GM18951 (cell line): Measurements from ENCODE around the gene DACT2.
"Not testable (repeated sequence)": the region's sequence is repeated elsewhere in the genome, so short reads cannot be mapped to it uniquely, and the experiment has no call there.

ENCODE experiments used
- POLR2A ChIP-seq: IDR thresholded peaks from 4 replicates; pipeline ENCODE4 v1.6.1; 2011; ENCODE audit warnings: mild to moderate bottlenecking; ENCODE audit not compliant: insufficient read length, insufficient read depth; ENCODE audit errors: extremely low read depth
- in situ Hi-C: fragments of 300-500 bp; cut with MboI; formaldehyde crosslinking; loops from one replicate; pipeline ENCODE4 v1.12.0; 2022; ENCODE audit warnings: low sequenced_read_pairs, mixed read lengths, inconsistent platforms; ENCODE audit not compliant: unreplicated experiment

DACT2 gene

DNA sequence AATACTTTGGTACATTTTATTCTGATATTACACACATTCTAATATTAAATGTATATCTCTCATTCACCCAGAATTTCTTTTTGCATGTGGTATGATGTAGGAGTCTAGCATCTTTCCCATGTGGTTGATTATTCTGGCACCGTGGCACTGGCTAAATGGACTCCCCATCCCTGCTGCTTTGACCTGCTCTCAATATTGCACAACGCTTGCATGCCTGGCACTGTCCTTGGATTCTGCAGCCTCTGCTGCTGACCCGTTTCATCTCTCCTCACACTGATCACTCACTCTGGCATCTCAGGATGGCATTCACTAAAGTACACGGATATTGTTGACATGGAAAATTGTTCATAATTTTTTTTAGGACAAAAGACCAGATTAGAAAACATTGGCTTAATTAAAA lies 11.5 kb upstream of the DACT2 start:
- in situ Hi-C loops, result no loop called here

GRCh38 chr6:168330403-168330802 lies 10.8 kb upstream of the DACT2 start:
- in situ Hi-C loops, result no loop called here
- no peak for TF ChIP-seq POLR2A

More for the DNA sequence above, 11.5 kb upstream of the DACT2 start:
- no peak for TF ChIP-seq POLR2A

DNA sequence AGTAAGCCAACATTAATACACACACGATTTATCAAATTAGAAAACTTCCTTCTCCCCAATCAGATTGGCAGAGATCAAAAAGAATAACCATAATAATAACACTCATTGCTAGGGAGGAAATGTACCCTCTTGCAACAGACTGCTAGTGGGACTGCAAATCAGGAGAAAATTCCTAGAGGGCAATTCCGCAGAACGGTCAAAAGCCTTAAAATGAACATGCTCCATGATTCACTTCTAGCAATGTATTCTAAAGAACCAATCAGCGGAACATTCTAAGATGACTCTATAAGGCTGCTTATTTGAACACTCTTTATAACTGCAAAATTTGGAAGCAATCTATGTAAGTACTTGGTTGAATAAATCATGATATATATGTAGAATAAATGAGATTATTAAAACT lies 8.5 kb upstream of the DACT2 start:
- in situ Hi-C loops, result no loop called here
- no peak for TF ChIP-seq POLR2A

- no peak for TF ChIP-seq POLR2A
- in situ Hi-C loops, result no loop called here
Observed at GRCh38 chr6:168326294-168327261, 7.0 kb upstream of the DACT2 start.

GRCh38 chr6:168322966-168323365 lies 3.4 kb upstream of the DACT2 start:
- in situ Hi-C loops, result no loop called here
- TF ChIP-seq POLR2A, result no peak

GRCh38 chr6:168320634-168321033 lies 1.1 kb upstream of the DACT2 start:
- no peak for TF ChIP-seq POLR2A
- in situ Hi-C loops, result no loop called here

- in situ Hi-C loops, result no loop called here
- TF ChIP-seq POLR2A, result no peak
Observed at GRCh38 chr6:168318579-168319278, 848 bp downstream of the DACT2 start.

- TF ChIP-seq POLR2A, result no peak
- in situ Hi-C loops, result no loop called here
Observed at GRCh38 chr6:168318090-168318489, 1.5 kb downstream of the DACT2 start.

GRCh38 chr6:168315596-168315995 lies 4.0 kb downstream of the DACT2 start:
- in situ Hi-C loops, result no loop called here
- TF ChIP-seq POLR2A, result no peak

DNA sequence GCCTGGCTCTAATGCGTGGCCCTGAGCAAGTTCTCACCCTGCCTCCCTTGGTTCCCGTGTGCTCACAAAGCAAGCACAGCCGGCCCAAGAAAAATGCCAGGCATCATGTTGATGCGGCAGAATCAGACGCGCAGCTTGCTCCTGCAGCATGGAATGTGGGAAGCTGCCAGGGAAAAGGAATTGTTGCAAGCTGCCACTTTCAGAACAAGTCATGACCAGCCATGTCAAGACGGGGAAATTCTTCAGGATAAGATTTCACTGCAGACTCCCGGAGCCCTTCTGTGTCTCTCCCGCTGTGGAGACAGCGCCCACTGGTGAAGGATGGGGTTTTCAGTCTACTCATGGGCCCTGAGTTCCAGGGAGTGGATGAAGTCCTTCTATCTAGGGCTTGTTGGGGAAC lies 4.6 kb downstream of the DACT2 start:
- no peak for TF ChIP-seq POLR2A
- in situ Hi-C loops, result no loop called here

GRCh38 chr6:168314021-168314420 lies 5.6 kb downstream of the DACT2 start:
- in situ Hi-C loops, result no loop called here
- TF ChIP-seq POLR2A, result no peak

DNA sequence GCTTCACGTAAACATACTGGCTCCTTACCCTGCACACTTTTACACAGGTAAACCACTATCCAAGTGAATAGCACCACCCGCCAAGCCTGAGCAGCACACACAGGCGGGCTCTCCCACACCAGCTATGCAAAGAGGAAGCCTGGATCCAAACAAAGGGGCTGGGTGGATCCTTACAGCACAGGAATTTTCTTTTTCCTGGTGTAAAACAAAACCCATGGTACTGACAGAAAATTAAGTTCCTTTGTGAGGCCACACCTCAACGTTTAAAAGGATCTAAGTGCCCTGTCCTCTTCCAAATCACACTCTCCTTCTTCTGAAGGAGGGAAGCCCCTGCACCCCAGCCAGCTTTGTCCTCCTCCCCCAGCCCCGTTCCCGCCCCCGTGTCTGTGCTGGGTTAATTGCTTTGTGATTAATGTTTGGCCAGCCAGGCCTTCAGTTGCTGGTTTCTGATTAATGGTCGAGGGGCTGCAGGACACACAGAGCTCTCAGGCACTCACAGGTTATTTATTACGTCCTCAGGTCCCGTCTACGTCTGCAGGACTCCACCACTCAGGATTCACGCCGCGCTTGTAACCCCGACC lies 6.1 kb downstream of the DACT2 start:
- in situ Hi-C loops, result no loop called here
- no peak for TF ChIP-seq POLR2A

GRCh38 chr6:168312125-168312507 lies 7.5 kb downstream of the DACT2 start:
- in situ Hi-C loops, result not testable (repeated sequence)
